ENCODE data around the gene KIF1A.
A peak's percentile ranks its signal among the peaks of the same experiment; 100 is the strongest.
"Not testable (repeated sequence)": the region's sequence is repeated elsewhere in the genome, so short reads cannot be mapped to it uniquely, and the experiment has no call there.

The KIF1A gene

DNA sequence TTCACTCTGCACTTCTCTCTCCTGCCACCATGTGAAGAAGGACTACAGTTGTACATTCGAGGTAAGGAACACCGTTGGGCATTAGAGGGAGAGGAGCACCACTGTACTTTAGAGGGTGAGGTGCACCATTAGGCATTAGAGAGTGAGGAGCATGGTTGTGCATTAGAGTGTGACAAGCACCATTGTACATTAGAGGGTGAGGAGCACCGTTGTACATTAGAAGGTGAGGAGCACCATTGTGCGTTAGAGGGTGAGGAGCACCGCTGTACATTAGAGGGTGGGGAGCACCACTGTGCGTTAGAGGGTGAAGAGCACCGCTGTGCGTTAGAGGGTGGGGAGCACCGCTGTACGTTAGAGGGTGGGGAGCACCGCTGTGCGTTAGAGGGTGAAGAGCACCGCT is 27.8 kb upstream of the KIF1A start:
- no peak for DNase-seq

DNA sequence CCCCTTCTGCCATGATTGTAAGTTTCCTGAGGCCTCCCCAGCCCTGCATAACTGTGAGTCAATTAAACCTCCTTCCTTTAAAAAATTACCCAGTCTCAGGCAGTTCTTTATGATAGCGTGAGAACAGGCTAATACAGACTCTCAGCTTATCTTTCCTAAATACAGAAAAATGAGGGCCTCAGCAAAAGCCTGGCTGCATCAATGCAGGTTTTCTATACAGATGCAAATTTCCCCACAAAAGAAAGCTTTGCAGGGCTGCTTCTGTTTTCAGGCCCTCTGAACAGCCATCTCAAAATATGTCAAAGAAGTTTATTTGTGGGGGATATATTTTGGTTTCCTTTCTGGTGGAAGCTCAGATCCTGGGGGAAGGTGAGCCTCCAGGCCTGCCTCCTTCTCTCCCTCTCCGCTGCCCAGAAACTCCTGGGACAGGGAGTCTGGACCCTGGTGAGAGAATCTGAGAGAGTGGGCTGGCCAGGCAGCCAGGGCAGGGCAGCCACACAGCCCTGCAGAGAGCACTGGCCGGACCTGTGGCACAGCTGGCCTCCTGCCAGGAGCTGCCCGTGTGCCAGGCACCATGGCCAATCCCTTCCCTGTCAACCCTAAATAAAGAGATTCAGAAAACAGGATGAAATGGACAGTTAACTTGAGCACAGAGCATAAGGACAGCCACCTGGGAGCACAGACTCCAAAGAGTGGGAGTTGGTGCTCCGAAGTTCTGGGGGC is 27.0 kb upstream of the KIF1A start:
- no peak for DNase-seq

GRCh38 chr2:240846309-240846708 is 26.3 kb upstream of the KIF1A start:
- not testable (repeated sequence) for DNase-seq

GRCh38 chr2:240840435-240841060 is 20.5 kb upstream of the KIF1A start:
- DNase-seq: peak; percentile 56 to 67 (median 59)

DNA sequence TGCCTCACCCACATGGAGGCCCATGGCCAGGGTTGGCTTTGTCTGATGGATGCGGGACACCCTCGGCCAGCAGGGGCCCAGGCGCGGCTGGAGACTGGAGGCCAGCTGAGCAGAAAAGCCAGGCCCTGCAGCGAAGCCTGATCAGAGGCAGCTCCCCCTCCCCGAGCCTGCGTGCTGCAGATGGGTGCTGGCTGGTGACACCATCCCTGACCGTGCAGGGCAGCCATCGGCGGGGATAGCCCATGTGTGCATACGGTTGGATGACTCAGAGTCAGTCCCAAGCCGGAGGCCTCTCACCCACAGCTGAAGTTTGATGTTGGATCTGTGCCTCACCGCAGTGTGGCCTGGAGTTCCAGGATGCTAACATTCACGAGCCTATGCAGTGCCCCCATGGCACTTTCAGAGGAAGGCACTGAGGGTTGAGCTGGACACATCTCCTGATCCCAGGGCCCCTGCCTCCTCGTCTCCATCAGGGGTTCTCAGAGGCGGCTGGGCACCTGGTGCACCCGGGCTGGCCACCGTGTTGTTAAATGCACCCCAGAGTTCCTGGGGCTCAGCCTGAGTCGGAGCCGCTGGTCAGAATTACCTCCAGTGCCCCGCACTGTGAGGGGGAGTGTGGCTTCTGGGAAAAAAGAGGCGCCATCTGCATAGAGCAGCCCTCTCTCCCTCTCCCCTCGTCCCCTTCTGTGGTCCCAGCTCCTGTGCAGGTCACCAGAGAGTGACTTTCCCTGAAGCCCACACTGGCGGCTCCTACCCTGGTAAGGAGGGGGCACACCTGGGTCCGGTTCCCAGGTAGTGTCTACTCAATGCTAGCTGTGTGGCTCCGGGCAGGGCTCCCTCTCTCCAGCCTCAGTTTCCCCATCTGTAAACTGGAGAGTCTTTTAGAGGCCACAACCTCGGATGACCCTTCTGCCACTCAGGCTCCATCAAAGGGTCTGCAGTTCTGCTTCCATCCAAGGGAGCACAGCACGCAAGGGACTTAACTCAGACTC is 19.4 kb upstream of the KIF1A start:
- DNase-seq: no peak

- DNase-seq: no peak
Observed at GRCh38 chr2:240837621-240838020, 17.6 kb upstream of the KIF1A start.

DNA sequence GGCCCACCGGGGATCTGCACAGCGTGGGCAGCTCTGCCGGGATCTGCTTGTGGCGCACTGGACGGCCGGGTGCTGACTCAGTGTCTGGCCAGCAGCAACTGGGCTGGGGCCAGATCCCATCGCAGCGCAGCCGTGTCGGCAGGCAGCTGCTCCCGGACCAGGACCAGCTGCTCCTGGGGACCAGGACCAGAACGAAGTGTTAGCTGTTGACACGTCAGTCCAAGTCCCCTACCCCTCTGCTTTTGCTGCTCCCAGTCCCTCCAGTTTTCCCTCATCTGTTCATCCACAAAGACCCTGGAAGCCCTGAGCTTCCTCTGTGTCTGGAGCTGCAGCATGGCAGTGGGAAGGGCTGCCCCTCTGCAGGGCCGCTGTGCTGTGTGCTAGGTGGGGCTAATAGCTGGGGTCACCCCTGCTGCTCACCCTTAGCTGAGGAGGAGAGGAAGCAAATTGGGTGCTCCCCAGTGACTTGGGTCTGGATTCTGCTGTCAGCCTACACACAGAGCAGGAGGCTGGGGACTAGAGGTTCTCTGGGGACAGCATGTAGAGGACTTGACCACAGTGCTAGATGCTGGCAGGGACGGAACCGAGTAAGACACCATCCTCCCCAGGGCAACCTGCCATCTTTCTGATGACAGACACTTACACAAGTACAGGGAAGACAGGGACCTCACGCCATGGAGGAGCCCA is 16.9 kb upstream of the KIF1A start:
- no peak for DNase-seq

DNA sequence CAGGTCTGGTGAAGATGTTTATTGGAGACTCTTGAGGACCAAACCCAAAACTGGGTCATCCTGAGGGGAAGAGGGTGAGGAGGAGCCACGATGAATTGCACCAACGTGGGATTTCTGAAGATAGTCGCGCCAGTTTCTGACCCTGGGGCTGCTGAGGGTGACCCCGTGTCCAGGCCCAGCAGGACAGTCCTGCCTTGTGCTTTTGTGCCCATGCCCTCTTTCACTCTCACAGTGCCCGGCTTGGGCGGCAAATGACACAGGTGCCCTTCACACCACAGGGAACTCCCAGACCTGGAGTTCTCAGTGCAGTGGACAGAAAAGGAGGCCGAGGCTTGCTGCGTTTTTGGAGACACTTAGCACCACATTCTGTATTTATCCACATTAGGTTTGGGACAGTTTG is 15.5 kb upstream of the KIF1A start:
- no peak for DNase-seq

GRCh38 chr2:240834377-240834975 is 14.5 kb upstream of the KIF1A start:
- DNase-seq: no peak

GRCh38 chr2:240833724-240834285 is 13.8 kb upstream of the KIF1A start:
- no peak for DNase-seq

- DNase-seq: no peak
Observed at GRCh38 chr2:240832921-240833494, 13.0 kb upstream of the KIF1A start.

DNA sequence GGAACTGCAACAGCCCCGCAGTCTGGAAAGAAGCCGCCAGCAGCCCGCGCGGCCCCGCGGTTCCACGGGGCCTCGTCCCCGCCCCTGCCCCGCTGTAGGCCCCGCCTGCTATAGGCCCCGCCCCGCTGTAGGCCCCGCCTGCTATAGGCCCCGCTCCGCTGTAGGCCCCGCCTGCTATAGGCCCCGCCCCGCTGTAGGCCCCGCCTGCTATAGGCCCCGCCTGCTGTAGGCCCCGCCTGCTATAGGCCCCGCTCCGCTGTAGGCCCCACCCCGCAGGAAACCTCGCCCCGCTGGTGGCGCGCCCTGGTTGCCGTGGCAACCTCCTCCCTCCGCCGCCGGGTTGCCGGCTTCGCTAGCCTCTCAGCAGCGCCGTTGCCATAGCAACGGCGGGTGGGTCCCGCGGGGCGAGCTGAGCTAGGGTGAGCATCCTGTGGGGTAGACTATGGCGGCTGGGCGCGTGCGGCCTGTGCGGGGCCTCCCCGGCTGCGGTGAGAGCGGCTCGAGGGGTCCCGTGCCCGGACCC is 12.2 kb upstream of the KIF1A start:
- peak; percentile 84 to 94 (median 91) for DNase-seq

DNA sequence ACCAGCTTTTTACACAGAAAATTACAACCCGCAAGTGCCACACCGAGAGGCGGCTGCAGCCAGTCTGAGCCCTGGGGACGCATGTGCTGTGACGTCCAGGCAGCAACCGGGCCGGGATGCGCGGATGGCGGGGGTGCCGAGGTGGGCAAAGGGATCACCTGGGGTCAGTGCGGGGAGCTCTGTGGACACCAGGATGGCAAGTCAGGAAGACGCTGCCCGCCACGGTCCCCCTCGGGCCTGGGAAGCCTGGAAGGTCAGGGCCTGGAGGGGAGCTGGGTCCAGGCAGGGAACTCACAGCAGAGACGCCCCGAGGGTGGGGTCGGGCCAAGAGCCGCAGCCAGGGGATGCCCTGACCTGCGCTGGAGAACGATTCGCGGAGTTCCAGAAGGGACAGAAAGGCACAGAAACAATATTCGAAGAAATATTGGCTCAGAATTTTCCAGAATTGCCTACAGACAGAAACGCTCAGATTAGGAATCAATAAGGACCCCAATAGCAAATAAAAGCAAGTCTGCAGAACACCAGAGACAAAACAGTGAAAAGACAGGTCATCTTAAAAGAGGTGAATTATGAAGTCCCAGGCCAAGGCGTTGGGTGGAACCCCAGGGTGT is 11.7 kb upstream of the KIF1A start:
- DNase-seq: no peak

DNA sequence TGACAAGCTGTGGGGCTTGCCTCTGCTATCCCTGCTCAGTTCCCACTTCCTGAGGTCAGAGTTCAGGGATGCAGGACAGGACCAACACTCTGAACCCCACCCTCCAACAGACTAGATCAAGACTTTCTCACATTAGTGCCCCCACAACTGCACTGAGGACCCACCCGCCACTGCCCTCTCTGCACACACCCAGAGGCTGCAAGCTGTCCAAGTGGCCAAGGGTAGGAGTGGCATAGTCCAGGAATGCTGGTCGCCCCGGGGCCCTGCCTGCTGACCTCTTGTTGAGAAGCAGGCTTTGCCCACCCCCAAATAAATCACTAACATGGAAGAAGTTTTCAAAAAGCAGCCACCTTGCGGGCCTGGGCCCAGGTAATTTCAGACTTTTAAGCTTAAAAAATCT is 5.5 kb upstream of the KIF1A start:
- DNase-seq: no peak

GRCh38 chr2:240823449-240824336 is 3.7 kb upstream of the KIF1A start:
- no peak for DNase-seq

- DNase-seq: no peak
Observed at GRCh38 chr2:240822280-240822847, 2.3 kb upstream of the KIF1A start.

DNA sequence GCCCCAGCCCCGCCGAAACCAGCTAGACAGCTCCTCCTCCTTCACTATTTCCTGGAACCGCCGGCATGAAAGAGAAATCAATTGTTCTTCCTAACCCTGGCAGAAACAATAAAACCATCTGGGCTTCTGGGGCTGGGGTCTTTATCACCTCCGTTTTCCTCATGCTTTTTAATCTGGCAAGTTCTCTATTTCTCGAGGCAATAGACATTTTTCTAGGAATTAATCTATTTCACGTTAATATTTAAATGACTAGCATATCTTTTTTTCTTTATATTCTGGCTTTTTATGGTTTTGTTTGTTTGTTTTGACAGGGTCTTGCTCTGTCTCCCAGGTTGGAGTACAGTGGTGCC is 1.4 kb upstream of the KIF1A start:
- no peak for DNase-seq

DNA sequence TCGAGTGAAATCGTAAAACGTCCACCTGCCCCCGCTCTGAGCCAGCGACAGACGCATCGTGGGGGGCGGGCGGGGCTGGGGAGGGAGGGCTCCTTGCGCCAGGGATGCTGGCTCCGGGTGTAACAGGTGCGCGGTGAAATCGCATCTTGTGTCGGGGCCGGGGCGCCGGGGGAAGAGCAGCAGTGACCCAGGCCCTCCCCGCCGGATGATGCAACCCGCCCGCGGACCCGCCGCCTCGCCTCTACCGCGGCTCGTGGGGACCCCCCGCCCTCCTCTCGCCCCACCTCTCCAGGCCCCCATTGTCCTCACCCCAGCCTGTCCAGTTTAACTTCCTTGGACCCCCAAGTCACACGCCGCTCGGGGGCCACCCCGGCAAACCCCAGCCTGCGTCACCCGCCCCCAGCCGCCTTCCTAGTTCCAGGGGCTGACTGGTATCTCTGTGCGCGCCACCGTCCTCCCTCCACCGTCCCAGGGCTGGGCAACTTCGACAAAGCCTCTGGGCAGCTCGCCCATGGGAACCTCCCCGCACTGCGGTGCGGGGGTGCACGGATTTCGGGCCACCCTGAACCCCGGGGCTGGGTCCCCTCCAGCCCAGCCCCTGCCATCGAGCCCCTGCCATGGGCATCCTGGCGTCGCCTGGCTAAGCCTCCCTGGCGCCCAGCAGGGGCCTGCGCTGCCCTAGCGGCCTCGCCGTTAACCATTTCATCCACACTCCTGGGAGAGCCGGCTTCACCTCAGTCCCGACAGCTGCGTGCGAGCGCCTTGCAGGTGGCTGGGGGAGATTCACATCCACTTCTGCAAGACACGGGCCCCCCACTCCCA is 799 bp upstream of the KIF1A start:
- no peak for DNase-seq
